NCI-H2107 treated with DMSO at 0.1 percent for 48 hours (cell line): ENCODE measurements around the gene LIPN.
"Not testable (repeated sequence)": the region's sequence is repeated elsewhere in the genome, so short reads cannot be mapped to it uniquely, and the experiment has no call there.

Source experiments
- DNase-seq: peaks from one replicate; lab custom pipeline; 2025; ENCODE audit not compliant: unreplicated experiment; lab: John Stamatoyannopoulos, UW

The LIPN gene

GRCh38 chr10:88759366-88760101 is at the start of gene LIPN:
Gene LIPN (plus strand): TSS chr10:88760020. CDS start chr10:88761406, 1,386 bp downstream.
- no peak for DNase-seq

- no peak for DNase-seq
Measured at GRCh38 chr10:88715517-88715916, 44.3 kb upstream of the LIPN start.

DNA sequence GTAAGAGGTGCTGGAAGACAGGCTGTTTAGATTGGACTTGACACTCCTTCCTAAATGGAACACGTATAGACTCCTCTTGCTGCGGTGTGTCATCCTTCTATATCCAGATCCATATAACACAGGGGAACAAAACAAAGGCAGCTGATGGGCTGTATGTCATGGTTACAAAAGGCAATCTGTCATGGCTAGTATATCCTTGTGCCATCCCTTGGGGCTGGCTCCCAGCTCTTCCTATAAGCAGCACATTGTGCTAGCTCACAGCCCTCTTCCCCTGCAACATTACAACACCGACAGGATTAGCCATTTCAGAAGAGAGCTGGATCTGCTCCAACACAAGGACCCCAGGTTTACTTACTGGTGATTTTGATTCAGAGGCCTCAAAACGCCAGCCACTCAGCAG is 38.4 kb upstream of the LIPN start:
- DNase-seq: no peak

DNA sequence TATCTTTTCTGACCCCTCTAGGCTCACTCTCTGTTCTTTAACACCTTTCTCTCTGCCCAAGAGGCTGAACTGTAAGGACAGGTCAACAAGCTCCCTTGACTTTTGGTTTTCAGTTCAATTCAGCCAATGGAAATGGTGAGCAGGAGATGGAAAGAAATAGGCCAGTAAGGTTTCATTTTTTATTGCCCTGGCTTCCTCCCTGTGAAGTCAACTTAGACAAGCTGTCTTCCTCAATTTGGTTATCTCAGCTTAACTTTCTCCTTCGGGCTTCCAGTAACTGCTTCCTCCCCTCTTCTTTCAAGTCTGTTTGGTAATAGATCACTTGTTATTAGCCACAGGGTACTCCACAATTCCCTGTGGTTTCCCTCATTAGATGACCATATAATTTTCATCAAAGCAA is 34.0 kb upstream of the LIPN start:
- DNase-seq: no peak

- no peak for DNase-seq
Measured at GRCh38 chr10:88728107-88728763, 31.6 kb upstream of the LIPN start.

GRCh38 chr10:88730864-88731263 is 29.0 kb upstream of the LIPN start:
- DNase-seq: no peak

DNA sequence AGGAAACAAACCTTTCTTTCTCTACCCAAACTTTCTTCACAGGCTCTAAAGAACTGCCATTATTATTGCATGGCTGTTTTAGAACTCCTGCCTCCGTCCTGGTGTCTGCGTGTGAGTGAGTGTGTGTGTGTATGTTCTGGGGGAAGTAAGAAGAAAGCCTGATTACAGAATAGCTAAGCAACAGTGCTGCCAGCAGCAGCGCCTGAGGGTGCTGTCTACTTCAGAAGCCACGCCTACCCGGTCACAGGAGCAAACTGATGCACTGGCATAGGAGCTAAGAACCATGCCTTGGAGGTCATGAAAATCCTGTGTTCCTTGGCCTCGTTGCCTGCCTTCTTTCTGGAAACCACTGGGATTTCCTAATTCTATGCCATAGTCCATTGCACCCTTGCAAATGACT is 28.5 kb upstream of the LIPN start:
- no peak for DNase-seq

DNA sequence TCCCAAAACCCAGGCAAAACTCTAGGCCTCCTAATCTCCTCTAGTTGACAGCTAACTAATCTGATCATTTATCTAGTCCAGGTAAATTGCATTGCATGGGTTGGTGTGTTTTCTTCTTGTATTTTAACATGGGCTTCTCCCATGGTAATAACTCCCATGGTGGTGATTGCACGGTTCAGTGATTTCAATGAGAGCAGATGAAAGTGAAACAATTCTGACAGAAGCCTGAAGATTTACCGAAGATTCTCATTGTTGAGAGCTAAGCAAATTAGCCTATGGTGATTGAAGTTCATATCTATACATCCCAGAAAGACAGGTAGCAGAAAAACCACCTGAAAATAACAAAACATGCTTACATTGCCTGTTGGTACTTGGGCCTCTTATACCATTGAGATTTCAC is 26.6 kb upstream of the LIPN start:
- DNase-seq: no peak

- DNase-seq: no peak
Measured at GRCh38 chr10:88735661-88736060, 24.2 kb upstream of the LIPN start.

GRCh38 chr10:88741921-88742320 is 17.9 kb upstream of the LIPN start:
- DNase-seq: not testable (repeated sequence)

DNA sequence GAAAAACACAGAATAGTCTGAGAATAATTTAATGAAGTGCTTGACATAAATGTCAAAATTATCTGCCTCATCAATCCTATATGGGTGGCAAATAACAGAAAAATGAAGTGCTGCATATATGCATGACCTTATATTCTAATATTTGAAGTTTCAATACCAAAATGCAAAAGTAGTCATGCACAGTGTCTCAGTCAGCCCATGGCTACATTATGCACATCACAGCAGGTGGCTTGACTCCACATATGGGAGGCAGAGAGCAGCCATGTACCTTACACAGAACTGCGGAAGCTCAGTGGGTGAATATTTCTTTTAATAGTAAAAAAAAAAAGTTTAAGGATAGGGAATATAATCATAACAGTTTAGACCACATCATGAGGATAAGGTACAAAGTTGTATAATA is 17.4 kb upstream of the LIPN start:
- DNase-seq: no peak

DNA sequence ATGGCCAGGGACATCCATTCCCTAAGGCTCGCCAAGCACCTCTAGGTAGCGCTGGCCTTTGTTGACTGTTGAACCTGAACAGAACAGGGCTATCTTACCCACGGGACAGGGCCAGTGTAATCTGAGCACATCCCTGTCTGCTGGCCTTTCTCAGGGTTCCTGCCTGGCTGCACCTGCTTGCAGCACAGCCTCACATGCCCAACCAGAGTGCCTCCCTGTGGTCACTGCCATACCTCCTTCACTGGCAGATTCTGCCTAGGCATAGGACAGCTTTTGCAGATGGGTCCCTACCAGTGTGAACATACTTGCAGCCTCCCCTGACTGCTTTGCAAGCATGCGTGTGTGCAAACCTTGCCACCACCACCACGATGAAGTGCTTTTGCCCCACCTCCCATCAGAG is 15.8 kb upstream of the LIPN start:
- DNase-seq: no peak

GRCh38 chr10:88745633-88746032 is 14.2 kb upstream of the LIPN start:
- no peak for DNase-seq

DNA sequence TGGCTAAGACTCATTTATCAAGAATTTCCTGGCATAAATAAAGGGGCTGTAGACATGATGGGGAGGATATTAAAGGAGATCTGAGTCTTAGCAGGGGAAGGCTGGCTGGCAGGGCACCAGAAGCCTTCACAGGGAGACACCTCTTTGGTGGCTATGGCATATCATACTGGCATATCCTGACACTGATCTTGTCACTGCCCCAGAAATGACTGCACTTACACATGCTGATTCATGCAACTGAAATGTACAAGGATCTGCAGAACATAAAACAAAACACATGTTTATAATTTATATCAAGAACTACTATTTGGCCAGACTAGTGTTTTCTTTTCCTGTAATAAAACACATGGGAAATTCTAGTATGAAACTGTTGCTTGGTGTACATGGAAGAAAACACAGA is 5.5 kb upstream of the LIPN start:
- no peak for DNase-seq

DNA sequence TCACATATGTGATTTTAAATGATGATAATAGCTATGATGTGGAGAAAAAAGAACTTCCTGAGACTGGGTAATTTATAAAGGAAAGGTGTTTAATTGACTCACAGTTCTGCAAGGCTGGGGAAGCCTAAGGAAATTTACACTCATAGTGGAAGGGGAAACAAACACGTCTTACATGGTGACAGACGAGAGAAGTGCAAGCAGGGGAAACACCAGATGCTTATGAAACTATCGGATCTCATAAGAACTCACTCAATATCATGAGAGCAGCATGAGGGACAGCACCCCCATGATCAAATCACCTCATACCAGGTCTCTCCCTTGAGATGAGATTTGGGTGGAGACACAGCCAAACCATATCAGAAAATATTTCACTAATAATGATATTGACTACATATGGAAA is 4.1 kb upstream of the LIPN start:
- DNase-seq: no peak

- DNase-seq: no peak
Measured at GRCh38 chr10:88756660-88757059, 3.2 kb upstream of the LIPN start.

- no peak for DNase-seq
Measured at GRCh38 chr10:88762906-88763305, 3.1 kb downstream of the LIPN start.

DNA sequence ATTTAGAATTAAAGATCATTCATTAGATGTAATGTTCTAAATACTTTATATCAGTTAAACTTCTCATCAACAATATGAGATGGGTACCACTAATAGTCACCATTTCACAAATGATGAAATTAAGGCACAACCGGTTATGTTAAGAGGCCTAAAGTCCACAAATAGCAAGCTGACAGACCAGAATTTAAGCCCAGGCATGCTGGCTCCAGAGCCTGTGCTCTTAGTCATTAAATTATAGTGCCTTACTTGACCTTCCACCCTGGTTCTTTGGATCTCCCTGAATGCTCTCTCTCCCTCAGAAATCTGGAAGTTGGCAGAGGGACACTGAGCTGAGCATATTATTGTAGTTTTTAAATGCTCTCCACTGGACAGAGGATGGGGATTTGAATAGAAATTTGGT is 3.6 kb downstream of the LIPN start:
- no peak for DNase-seq

- no peak for DNase-seq
Measured at GRCh38 chr10:88764110-88764509, 4.3 kb downstream of the LIPN start.

GRCh38 chr10:88765816-88766215 is 6.0 kb downstream of the LIPN start:
- no peak for DNase-seq

DNA sequence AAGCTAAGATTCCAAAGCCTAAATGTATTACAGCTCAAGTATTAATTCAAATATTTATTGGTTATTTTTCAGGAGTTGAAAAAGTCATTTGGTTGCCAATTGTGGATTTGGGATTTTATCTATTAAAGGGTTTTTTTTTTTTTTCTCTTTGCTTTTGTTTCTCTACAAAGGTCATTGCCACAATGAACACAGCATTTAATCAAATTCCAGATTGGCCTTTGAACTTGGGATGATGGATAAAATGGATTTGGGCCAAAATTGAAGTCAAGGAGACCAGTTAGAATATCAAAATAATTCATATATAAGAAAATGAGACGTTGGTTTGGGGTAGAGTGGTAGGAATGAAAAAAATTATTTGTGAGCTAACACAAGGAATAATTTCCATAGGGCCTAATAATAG is 9.6 kb downstream of the LIPN start:
- DNase-seq: no peak

- DNase-seq: no peak
Measured at GRCh38 chr10:88781206-88781605, 21.4 kb downstream of the LIPN start.

GRCh38 chr10:88782222-88782621 is 22.4 kb downstream of the LIPN start:
- no peak for DNase-seq
